GM10266 (cell line): ENCODE results near the gene KSR2.
"Not testable (repeated sequence)": the region's sequence is repeated elsewhere in the genome, so short reads cannot be mapped to it uniquely, and the experiment has no call there.

Experiments
- DNase-seq: peaks from one replicate; pipeline ENCODE4 v3.0.0; 2012; ENCODE audit errors: extremely low spot score
- TF ChIP-seq, protein P1 (sequence below): IDR thresholded peaks from 2 replicates; pipeline ENCODE4 v1.5.1; 2012; ENCODE audit warnings: mild to moderate bottlenecking, low read depth; ENCODE audit not compliant: control insufficient read depth, insufficient read depth; ENCODE audit errors: missing control alignments

The KSR2 gene

GRCh38 chr12:118011961-118012360 is 43.2 kb upstream of the KSR2 start:
- TF ChIP-seq, protein P1, sequence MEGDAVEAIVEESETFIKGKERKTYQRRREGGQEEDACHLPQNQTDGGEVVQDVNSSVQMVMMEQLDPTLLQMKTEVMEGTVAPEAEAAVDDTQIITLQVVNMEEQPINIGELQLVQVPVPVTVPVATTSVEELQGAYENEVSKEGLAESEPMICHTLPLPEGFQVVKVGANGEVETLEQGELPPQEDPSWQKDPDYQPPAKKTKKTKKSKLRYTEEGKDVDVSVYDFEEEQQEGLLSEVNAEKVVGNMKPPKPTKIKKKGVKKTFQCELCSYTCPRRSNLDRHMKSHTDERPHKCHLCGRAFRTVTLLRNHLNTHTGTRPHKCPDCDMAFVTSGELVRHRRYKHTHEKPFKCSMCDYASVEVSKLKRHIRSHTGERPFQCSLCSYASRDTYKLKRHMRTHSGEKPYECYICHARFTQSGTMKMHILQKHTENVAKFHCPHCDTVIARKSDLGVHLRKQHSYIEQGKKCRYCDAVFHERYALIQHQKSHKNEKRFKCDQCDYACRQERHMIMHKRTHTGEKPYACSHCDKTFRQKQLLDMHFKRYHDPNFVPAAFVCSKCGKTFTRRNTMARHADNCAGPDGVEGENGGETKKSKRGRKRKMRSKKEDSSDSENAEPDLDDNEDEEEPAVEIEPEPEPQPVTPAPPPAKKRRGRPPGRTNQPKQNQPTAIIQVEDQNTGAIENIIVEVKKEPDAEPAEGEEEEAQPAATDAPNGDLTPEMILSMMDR, result no peak
- DNase-seq, result no peak

DNA sequence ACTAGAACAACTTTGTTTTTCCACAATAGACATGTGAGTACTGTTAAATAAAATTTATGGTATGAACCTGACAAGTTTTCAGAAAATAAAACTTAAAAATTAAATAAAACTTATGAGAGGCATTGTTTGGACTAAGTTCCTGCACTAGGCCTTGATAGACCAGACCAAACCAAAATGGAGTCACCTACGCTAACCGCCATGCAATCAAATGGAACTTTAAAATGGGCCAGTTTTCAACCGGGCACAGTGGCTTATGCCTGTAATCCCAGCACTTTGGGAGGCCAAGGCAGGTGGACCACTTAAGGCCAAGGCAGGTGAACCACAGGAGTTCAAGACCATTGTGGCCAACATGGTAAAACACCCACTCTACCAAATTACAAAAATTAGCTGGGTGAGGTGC is 42.6 kb upstream of the KSR2 start:
- TF ChIP-seq, protein P1, result no peak
- no peak for DNase-seq

- no peak for DNase-seq
- TF ChIP-seq, protein P1, result no peak
Measured at GRCh38 chr12:118010903-118011302, 42.1 kb upstream of the KSR2 start.

DNA sequence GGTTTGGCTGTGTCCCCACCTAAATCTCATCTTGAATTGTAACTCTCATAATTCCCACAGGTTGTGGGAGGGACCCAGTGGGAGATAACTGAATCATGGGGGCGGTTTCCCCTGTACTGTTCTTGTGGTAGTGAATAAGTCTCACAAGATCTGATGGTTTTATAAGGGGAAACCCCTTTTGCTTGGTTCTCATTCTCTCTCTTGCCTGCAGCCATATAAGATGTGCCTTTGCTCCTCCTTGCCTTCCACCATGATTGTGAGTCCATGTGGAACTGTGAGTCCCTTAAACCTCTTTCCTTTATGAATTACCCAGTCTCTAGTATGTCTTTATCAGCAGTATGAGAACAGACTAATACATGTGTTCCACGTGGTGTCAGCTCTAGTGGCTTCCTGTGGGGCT is 31.0 kb upstream of the KSR2 start:
- not testable (repeated sequence) for DNase-seq

- DNase-seq, result no peak
- TF ChIP-seq, protein P1, result no peak
Measured at GRCh38 chr12:117998719-117999118, 29.9 kb upstream of the KSR2 start.

DNA sequence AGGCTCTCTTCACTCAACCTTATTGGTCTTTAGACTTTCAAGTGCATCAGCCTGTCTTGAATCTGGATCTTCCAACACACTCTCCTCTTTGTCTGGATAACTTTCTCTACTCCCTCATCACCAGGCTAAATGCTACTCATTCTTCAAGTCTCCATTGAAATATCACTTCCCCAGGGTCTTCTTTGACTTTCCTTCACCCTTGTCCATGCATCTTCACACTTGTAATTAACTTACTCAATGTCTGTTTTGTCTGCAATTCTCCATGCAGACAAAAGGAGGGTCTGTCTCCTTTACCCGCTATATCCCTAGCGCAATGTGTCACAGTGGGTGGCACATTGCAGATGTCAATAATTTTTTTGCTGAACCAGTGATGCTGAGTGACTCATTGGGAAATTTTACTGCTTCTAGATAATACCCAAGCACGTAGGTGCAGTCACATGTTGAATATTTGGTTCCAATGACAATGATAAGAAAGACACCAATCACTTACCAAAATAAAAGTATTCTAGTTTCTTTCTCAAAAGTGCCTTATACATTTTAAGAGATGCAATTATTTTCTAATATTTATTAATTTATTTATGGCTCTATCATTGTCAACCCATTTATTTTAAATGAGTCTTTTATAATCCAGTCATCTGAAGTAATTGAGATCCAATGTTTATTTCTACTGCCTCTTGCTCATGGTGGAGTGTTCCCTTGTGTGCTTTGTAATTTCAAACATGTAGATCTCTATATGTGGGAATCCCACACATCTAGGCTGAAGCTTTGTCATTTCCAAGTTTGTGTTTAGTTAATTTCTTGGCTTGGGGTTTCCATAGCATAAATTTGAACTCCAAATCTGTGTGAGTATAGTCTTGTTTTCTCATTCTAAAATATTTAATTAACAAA is 26.0 kb upstream of the KSR2 start:
- TF ChIP-seq, protein P1, result no peak
- DNase-seq, result no peak

- DNase-seq, result no peak
- TF ChIP-seq, protein P1, result no peak
Measured at GRCh38 chr12:117986705-117987469, 18.1 kb upstream of the KSR2 start.
